HG02571 (cell line): ENCODE results near the gene PEX10.

ENCODE experiments used
- ATAC-seq: cut with Tn5 transposase; IDR thresholded peaks from one replicate; pipeline ENCODE4 v1.9.1; 2021; ENCODE audit warnings: mild to moderate bottlenecking, moderate library complexity; ENCODE audit not compliant: unreplicated experiment

PEX10 gene

GRCh38 chr1:2376261-2376741 lies 36.1 kb downstream of the PEX10 start:
- no peak for ATAC-seq

GRCh38 chr1:2375923-2376260 lies 36.5 kb downstream of the PEX10 start:
- no peak for ATAC-seq

GRCh38 chr1:2375246-2375922 lies 37.0 kb downstream of the PEX10 start:
- ATAC-seq = no peak

- no peak for ATAC-seq
Observed at GRCh38 chr1:2374252-2375155, 37.9 kb downstream of the PEX10 start.

- no peak for ATAC-seq
Observed at GRCh38 chr1:2373551-2374251, 38.7 kb downstream of the PEX10 start.

- no peak for ATAC-seq
Observed at GRCh38 chr1:2372551-2373490, 39.5 kb downstream of the PEX10 start.

GRCh38 chr1:2368053-2368744 lies 44.2 kb downstream of the PEX10 start:
- no peak for ATAC-seq

GRCh38 chr1:2363847-2364513 lies 48.4 kb downstream of the PEX10 start:
- no peak for ATAC-seq

- no peak for ATAC-seq
Observed at GRCh38 chr1:2360588-2361364, 51.6 kb downstream of the PEX10 start.

- ATAC-seq = no peak
Observed at GRCh38 chr1:2358651-2359640, 53.4 kb downstream of the PEX10 start.

- no peak for ATAC-seq
Observed at GRCh38 chr1:2358072-2358471, 54.3 kb downstream of the PEX10 start.

GRCh38 chr1:2356911-2357845 lies 55.2 kb downstream of the PEX10 start:
- no peak for ATAC-seq

GRCh38 chr1:2356401-2356800 lies 56.0 kb downstream of the PEX10 start:
- no peak for ATAC-seq

GRCh38 chr1:2355373-2356261 lies 56.7 kb downstream of the PEX10 start:
- ATAC-seq = no peak
